ENCODE measurements around the gene TULP3.
"Not testable (repeated sequence)": the region's sequence is repeated elsewhere in the genome, so short reads cannot be mapped to it uniquely, and the experiment has no call there.

The TULP3 gene

DNA sequence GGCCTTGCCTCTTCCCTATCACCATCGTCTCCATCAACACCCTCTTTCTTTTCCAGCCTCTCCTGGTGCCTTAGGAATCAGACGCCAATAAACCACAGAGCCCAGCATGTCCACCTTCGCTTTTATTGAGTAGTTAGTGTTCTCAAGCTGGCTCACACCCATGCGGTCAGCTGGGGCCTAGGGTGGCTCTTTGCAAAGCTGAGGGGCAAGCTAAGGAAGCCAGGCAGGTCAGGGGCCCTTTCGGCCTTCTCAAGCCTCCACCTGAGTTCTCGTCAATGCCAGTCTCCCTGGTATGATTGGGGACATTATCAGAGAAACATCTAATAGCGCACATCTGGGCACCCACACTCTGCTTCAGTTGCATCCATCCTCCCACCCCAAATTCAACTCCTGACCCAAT lies 33.1 kb upstream of the TULP3 start:
- no peak overlapping the region for H3K4me3 ChIP-seq (ENCODE audit: low read length)
- no peaks in the 10 kb centered on the region for H3K9me3 ChIP-seq (replicated peaks; ENCODE audit: low read length)
- no peak overlapping the region for H3K9ac ChIP-seq (ENCODE audit: low read depth, low read length)
- H3K27me3 ChIP-seq (ENCODE audit: control insufficient read depth, insufficient read depth, low read length), result no peaks in the 10 kb centered on the region
- peaks cover 32% of the 10 kb centered on the region for H3K36me3 ChIP-seq (ENCODE audit: insufficient read depth, low read length)
- H3K4me1 ChIP-seq (ENCODE audit: control insufficient read depth, insufficient read depth, low read length), result no peaks in the 10 kb centered on the region
- H3K4me2 ChIP-seq (ENCODE audit: low read length), result no peak overlapping the region

DNA sequence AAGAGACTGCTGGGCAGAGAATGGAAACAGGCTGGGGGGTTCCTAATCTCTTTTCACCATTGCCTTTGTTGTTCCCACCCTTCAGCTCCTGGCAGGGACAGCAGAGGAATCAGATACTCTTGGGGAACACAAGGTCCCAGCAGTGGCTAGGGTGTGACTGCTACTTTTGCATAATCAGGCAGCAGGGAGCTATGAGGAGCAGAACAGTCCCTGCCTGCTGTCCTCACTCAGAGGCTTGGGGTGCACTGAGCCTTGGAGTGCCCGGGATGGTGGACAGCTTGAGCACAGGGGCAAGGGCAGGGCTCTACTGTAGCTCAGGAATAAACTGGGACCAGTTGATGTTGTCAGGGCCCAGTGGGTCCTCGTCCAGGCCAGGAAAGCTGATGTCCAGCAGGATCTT lies 32.4 kb upstream of the TULP3 start:
- no peak overlapping the region for H3K4me3 ChIP-seq (ENCODE audit: low read length)
- no peaks in the 10 kb centered on the region for H3K27me3 ChIP-seq (ENCODE audit: control insufficient read depth, insufficient read depth, low read length)
- H3K9ac ChIP-seq (ENCODE audit: low read depth, low read length), result no peak overlapping the region
- no peaks in the 10 kb centered on the region for H3K9me3 ChIP-seq (replicated peaks; ENCODE audit: low read length)
- H3K4me2 ChIP-seq (ENCODE audit: low read length), result no peak overlapping the region
- no peaks in the 10 kb centered on the region for H3K4me1 ChIP-seq (ENCODE audit: control insufficient read depth, insufficient read depth, low read length)
- peaks cover 36% of the 10 kb centered on the region for H3K36me3 ChIP-seq (ENCODE audit: insufficient read depth, low read length)

DNA sequence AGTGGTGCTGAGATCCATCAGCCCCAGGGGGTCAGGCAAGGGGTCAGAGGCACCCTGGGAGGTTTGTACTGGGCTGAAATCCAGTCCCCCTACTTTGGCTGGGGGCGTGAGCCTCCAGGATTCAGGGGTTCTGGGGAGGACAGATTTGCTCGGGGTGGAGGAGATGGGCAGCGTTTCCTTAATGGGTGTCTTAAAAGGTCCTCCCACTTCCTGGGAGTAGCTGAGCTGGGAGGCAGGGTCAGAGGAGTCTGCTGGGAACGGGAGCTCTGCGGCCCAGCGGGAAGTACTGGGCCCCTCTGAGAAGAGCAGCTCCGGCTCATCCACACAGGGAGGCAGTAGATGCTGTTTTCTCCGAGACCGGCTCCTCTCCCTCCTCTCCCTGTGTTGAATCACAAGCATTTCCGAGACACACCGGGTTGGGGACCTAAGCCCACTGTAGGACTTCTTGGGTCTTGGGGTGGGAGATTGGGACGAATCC lies 31.7 kb upstream of the TULP3 start:
- H3K4me1 ChIP-seq (ENCODE audit: control insufficient read depth, insufficient read depth, low read length), result no peaks in the 10 kb centered on the region
- no peaks in the 10 kb centered on the region for H3K27me3 ChIP-seq (ENCODE audit: control insufficient read depth, insufficient read depth, low read length)
- no peaks in the 10 kb centered on the region for H3K9me3 ChIP-seq (replicated peaks; ENCODE audit: low read length)
- no peak overlapping the region for H3K4me3 ChIP-seq (ENCODE audit: low read length)
- peaks cover 37% of the 10 kb centered on the region for H3K36me3 ChIP-seq (ENCODE audit: insufficient read depth, low read length)
- H3K4me2 ChIP-seq (ENCODE audit: low read length), result no peak overlapping the region
- H3K9ac ChIP-seq (ENCODE audit: low read depth, low read length), result no peak overlapping the region

DNA sequence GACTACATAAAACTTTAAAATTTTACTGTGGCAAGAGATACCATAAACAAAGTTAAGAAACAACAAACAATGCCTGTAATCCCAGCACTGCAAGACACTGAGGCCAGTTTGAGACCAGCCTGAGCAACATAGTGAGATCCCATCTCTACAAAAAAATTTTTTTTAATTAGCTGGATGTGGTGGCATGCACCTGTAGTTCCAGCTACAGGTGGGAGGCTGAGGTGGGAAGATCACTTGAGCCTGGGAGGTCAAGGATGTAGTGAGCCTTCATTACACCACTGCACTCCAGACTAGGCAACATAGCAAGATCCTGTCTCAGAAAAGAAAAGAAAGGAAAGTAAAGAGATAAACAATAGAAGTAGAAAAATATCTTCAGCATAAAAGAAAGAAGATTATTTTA lies 30.5 kb upstream of the TULP3 start:
- H3K4me1 ChIP-seq (ENCODE audit: control insufficient read depth, insufficient read depth, low read length), result no peaks in the 10 kb centered on the region
- H3K27me3 ChIP-seq (ENCODE audit: control insufficient read depth, insufficient read depth, low read length), result no peaks in the 10 kb centered on the region
- no peaks in the 10 kb centered on the region for H3K9me3 ChIP-seq (replicated peaks; ENCODE audit: low read length)
- H3K4me3 ChIP-seq (ENCODE audit: low read length), result no peak overlapping the region
- peaks cover 43% of the 10 kb centered on the region for H3K36me3 ChIP-seq (ENCODE audit: insufficient read depth, low read length)
- no peak overlapping the region for H3K9ac ChIP-seq (ENCODE audit: low read depth, low read length)
- H3K4me2 ChIP-seq (ENCODE audit: low read length), result no peak overlapping the region

DNA sequence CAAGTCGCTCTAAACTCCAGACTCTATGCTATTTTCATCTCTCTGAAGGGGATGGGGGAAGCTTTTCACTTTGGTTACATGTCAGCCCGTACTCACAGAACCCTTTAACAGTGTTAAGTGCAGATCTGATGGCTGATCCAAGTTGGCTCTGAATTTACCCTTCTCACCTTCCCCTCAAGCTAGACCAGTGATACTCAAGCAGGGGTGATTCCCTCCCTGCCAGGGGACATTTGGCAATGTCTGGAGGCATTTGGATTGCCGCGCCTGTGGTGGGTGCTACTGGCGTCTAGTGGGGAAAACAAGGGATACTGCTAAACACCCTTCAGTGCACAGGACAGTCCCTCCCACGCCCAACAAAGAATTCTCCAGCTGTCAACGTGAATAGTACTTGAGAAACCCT lies 27.8 kb upstream of the TULP3 start:
- no peaks in the 10 kb centered on the region for H3K9me3 ChIP-seq (replicated peaks; ENCODE audit: low read length)
- H3K27me3 ChIP-seq (ENCODE audit: control insufficient read depth, insufficient read depth, low read length), result no peaks in the 10 kb centered on the region
- peaks cover 45% of the 10 kb centered on the region for H3K36me3 ChIP-seq (ENCODE audit: insufficient read depth, low read length)
- no peak overlapping the region for H3K4me3 ChIP-seq (ENCODE audit: low read length)
- H3K9ac ChIP-seq (ENCODE audit: low read depth, low read length), result no peak overlapping the region
- H3K4me2 ChIP-seq (ENCODE audit: low read length), result no peak overlapping the region
- H3K4me1 ChIP-seq (ENCODE audit: control insufficient read depth, insufficient read depth, low read length), result no peaks in the 10 kb centered on the region

DNA sequence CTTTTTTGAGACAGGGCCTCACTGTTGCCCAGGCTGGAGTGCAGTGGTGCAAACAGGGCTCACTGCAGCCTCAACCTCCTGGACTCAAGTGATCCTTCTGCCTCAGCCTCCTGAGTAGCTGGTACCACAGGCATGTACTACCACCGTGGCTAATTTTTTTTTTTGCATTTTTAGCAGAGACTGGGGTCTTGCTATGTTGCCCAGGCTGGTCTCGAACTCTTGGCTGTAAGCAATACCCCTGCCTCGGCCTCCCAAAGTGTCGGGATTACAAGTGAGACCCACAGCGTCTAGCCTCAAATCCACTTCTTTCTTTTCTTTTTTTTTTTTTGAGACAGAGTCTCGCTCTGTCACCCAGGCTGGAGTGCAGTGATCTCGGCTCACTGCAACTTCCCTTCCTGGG lies 27.3 kb upstream of the TULP3 start:
- H3K36me3 ChIP-seq (ENCODE audit: insufficient read depth, low read length), result peaks cover 43% of the 10 kb centered on the region
- H3K4me3 ChIP-seq (ENCODE audit: low read length); H3K9me3 ChIP-seq (replicated peaks; ENCODE audit: low read length); H3K4me1 ChIP-seq (ENCODE audit: control insufficient read depth, insufficient read depth, low read length); H3K27me3 ChIP-seq (ENCODE audit: control insufficient read depth, insufficient read depth, low read length); H3K4me2 ChIP-seq (ENCODE audit: low read length); H3K9ac ChIP-seq (ENCODE audit: low read depth, low read length): not testable (repeated sequence)

DNA sequence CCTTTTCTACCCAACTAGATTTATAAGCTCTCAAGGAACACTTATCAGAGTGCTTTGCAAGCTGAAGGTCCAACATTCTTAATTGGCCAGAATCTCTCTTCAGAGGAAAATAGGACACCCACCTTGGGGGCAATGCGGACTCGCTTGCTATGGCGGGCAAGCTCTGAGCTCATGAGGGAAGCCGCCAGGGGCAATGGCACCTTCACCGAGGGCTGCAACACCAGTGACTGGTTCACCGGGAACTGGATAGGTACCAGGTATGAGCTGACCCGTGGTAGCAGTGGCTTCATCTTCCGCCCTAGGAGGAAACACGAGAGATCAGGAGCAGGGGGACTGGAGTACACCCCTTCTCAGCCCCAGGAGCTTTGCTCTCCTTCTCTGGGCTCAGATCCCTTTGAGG lies 26.5 kb upstream of the TULP3 start:
- H3K4me1 ChIP-seq (ENCODE audit: control insufficient read depth, insufficient read depth, low read length), result no peaks in the 10 kb centered on the region
- H3K4me3 ChIP-seq (ENCODE audit: low read length), result no peak overlapping the region
- H3K9ac ChIP-seq (ENCODE audit: low read depth, low read length), result no peak overlapping the region
- no peaks in the 10 kb centered on the region for H3K9me3 ChIP-seq (replicated peaks; ENCODE audit: low read length)
- H3K36me3 ChIP-seq (ENCODE audit: insufficient read depth, low read length), result peaks cover 39% of the 10 kb centered on the region
- no peaks in the 10 kb centered on the region for H3K27me3 ChIP-seq (ENCODE audit: control insufficient read depth, insufficient read depth, low read length)
- no peak overlapping the region for H3K4me2 ChIP-seq (ENCODE audit: low read length)

DNA sequence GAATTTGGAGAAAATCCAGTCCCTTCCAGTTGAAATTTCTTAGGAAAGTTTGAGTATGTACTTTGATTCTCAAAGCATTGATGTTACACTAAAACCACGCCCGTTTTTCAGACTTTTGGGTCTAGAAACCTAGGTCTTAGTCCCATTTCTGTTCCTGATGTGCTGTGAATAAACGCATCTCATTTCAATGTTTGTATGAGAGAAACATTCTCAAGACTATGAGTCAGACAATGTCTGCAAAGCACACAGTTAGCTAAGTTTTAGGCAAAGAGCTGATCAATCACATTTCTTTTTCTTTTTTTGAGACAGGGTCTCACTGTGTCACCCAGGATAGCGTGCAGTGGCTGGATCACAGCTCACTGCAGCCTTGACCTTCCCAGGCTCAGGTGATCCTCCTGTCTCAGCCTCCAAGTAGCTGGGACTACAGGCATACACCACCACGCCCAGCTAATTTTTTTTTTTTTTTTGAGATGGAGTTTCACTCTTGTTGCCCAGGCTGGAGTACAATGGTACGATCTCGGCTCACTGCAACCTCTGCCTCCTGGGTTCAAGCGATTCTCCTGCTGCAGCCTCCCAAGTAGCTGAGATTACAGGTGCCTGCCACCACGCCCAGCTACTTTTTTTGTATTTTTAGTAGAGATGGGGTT lies 21.6 kb upstream of the TULP3 start:
- H3K4me2 ChIP-seq (ENCODE audit: low read length), result not testable (repeated sequence)

DNA sequence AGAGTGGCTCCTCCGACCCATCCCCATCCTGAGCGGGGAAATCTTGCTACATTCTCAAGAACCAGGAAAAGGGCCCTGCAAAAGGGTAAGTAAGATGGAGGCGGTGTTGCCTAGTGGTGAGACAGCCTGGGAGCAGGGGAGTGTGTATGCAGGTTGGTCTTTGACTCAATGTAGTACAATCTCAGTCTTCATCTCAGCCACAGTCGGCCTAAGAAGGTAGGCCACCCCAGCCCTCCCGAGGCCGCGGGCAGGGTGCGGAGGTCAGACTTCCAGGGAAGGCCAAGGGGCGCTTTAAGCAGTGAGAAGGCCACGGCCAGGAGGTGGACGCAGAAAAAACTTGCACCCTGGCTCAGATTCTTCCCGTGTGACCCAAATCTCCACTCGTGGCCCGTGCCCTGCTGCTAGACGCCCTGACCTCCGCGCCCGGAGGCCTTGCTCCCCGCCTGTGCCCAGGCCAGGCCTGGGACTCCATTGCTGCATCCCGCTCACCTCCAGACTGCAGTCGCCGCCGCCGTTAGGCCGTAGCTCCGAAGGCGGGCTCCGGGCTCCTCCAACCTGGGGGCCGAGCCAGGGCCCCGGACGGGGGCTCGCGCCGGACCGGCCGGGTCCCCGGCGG lies 14.2 kb upstream of the TULP3 start:
- Histone ChIP-seq H3K27me3 (ENCODE audit: control insufficient read depth, insufficient read depth, low read length) (no peaks in the 10 kb centered on the region), H3K9ac (ENCODE audit: low read depth, low read length) (peak overlapping the region; percentile 98), H3K4me1 (ENCODE audit: control insufficient read depth, insufficient read depth, low read length) (peaks cover 18% of the 10 kb centered on the region), H3K4me3 (ENCODE audit: low read length) (peak overlapping the region; percentile 95), H3K4me2 (ENCODE audit: low read length) (peak overlapping the region; percentile 99), H3K36me3 (ENCODE audit: insufficient read depth, low read length) (peaks cover 18% of the 10 kb centered on the region), H3K9me3 (replicated peaks; ENCODE audit: low read length) (no peaks in the 10 kb centered on the region)

More for the DNA sequence above, 21.6 kb upstream of the TULP3 start:
- not testable (repeated sequence) for H3K4me1 ChIP-seq (ENCODE audit: control insufficient read depth, insufficient read depth, low read length); H3K4me3 ChIP-seq (ENCODE audit: low read length); H3K9me3 ChIP-seq (replicated peaks; ENCODE audit: low read length); H3K27me3 ChIP-seq (ENCODE audit: control insufficient read depth, insufficient read depth, low read length); H3K9ac ChIP-seq (ENCODE audit: low read depth, low read length)
- H3K36me3 ChIP-seq (ENCODE audit: insufficient read depth, low read length), result peaks cover 36% of the 10 kb centered on the region

DNA sequence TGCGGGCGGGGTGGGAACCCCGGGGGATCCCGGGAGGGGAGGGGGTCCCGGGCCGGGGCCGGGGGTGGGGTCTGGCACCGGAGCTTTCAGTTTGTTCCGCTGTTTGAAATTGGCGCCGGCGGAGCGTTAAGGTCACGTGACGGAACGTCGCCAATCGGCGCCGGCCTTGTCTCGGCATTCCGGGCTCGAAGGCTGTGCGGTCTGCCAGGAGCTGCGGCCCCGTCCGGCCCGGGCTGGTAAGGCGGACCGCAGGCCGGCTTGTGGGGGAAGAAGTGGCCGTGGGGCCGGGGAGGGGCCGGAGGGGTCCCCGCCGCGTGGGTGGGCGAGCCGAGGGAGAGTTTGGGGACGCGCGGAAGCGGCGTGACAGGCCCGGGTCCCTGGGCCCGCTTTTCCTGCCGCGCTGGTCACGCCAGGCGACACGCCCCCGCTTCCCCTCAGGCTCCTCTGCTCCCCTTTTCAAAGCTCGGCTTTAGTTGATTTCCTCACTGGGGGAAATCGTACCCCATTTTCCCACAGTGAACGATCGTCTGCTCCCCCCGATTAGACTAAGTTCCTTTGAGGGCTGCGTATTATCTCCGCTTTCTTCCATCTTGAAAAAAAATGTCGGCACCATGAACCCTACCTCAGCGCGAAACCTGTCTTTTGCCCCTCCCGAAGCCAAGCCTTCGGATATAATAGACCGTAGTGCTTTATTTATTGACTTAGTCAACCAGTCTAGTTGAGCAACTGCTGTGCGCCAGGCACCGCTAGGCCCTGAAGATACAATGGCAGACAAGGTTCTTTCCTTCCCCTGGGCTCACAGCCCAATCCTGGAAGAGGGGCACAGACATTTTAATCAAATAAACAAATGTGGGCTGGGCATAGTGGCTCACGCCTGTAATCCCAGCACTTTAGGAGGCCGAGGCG lies 13.4 kb upstream of the TULP3 start, which contains the start of the genes FOXM1 and RHNO1:
TSS of gene FOXM1 (minus strand) at position 128 of the 906 bp plus-strand sequence. CDS start 2,696 bp downstream, outside the sequence.
TSS of gene RHNO1 (plus strand) at position 177 of the 906 bp plus-strand sequence. CDS start 8,144 bp downstream, outside the sequence.
- peak within 1 kb of the TSS; percentile 98 for H3K9ac ChIP-seq (ENCODE audit: low read depth, low read length)
- H3K4me1 ChIP-seq (ENCODE audit: control insufficient read depth, insufficient read depth, low read length), result peaks cover 18% of the 10 kb centered on the region
- peak within 1 kb of the TSS; percentile 95 for H3K4me3 ChIP-seq (ENCODE audit: low read length)

DNA sequence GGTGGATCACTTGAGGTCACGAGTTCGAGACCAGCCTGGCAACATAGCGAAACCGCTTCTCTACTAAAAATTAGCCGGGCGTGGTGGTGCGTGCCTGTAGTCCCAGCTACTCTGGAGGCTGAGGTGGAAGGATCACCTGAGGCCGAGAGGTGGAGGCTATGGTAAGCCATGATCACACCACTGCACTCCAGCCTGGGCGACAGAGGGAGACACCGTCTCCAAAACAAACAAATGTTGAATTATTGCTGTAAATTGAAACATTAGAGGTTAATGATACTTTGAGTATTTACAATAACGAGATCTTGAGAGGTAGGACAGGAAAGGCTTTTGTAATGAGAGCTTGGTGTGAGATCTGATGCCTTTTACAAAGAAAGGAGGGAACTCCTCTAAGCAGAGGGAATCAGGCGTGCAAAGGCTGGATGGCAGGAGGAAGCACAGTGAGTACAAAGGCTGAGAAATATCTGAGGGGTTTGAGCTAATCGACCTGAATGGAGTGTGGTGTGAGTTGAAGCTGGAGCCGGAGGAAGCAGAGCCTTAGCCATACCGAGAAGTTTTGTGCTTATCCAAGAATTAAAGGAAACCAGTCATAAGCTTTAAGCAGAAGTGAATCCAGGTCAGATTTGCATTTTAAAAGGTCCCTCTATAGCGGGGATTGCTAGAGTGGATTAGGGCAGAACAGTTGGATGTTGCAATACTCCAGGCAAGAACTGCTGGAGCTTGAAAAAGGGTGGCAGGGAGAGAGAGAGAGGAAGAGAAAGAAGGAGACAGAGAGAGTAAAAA lies 12.5 kb upstream of the TULP3 start:
- peak overlapping the region; percentile 95 for H3K4me3 ChIP-seq (ENCODE audit: low read length)

More for the DNA sequence above, 13.4 kb upstream of the TULP3 start, which contains the start of the genes FOXM1 and RHNO1:
- Histone ChIP-seq H3K4me2 (ENCODE audit: low read length) (peak within 1 kb of the TSS; percentile 99), H3K36me3 (ENCODE audit: insufficient read depth, low read length) (peaks cover 13% of the 10 kb centered on the region), H3K27me3 (ENCODE audit: control insufficient read depth, insufficient read depth, low read length) (no peaks in the 10 kb centered on the region), H3K9me3 (replicated peaks; ENCODE audit: low read length) (no peaks in the 10 kb centered on the region)

More for the DNA sequence above, 12.5 kb upstream of the TULP3 start:
- H3K4me1 ChIP-seq (ENCODE audit: control insufficient read depth, insufficient read depth, low read length), result peaks cover 18% of the 10 kb centered on the region
- peaks cover 8% of the 10 kb centered on the region for H3K36me3 ChIP-seq (ENCODE audit: insufficient read depth, low read length)
- peak overlapping the region; percentile 85 for H3K4me2 ChIP-seq (ENCODE audit: low read length)
- no peaks in the 10 kb centered on the region for H3K9me3 ChIP-seq (replicated peaks; ENCODE audit: low read length)
- H3K9ac ChIP-seq (ENCODE audit: low read depth, low read length), result peak overlapping the region; percentile 98
- no peaks in the 10 kb centered on the region for H3K27me3 ChIP-seq (ENCODE audit: control insufficient read depth, insufficient read depth, low read length)

All from skeletal muscle satellite cell (primary cell).